Stimulated activated CD4-positive, alpha-beta T cell treated with anti-CD3 and anti-CD28 coated beads, Interleukin-4, amount 100 ng/mL, for 1 hour (primary cell): Measurements from ENCODE around the gene ANO4.
"Not testable (repeated sequence)": the region's sequence is repeated elsewhere in the genome, so short reads cannot be mapped to it uniquely, and the experiment has no call there.

Experiments
- DNase-seq: peaks from one replicate; pipeline ENCODE4 v3.0.0-alpha.2; 2020

ANO4 gene

DNA sequence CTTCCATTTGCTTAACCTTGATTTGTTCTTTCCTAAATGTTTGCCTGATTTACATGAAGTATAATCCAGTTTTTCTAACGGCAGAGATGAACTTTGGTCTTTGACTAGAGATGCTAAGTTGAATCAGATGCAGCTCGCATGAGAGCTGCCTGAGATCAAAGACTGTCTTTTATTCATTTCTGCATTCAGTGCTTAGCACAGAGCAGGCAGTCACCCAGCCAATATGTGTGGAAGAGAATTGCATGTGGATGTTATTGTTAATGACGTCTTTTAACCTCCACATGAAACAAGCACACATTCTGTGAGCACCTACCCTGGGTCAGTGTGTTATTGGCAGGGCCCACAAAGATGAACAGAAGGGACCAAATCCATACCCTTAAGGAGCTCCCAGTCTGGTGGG lies 316.3 kb downstream of the ANO4 start:
- no peak for DNase-seq

GRCh38 chr12:101111441-101111840 lies 316.9 kb downstream of the ANO4 start:
- DNase-seq, result no peak

DNA sequence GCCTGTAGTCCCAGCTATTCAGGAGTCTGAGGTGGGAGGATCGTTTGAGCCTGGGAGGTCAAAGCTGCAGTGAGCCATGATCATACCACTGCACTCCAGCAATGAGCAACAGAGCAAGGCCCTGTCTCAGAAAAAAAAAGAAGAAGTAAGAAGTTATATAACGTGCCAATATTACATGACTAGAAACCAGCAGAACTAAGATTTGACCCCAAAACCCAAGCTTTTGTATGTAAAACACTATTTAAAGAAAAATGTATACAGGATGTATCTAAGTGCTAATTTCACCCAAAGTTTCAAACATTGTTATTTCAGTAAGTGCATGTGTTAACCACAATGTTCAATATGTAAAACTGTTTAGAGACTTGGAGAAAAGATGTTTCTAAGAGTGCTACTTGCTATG lies 320.8 kb downstream of the ANO4 start:
- no peak for DNase-seq

DNA sequence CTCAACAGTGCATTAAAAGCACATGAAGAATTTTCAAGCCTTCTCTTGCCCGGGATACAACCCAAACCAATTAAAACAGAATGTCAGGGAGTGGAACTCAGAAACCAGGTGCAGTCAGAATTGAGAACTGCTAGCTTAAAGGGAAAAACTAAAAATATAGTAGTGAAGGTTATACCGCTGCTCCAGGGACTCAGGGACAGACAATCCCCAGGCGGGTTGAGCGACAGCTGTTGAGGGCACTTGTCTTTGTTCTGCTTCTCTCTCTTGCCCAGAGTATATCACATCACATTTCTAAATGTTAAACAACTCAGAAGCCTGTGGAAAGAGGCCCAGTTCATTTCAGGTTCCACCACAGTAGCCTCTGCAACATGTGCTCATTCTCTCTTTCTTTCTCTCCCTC lies 322.3 kb downstream of the ANO4 start:
- DNase-seq, result no peak

DNA sequence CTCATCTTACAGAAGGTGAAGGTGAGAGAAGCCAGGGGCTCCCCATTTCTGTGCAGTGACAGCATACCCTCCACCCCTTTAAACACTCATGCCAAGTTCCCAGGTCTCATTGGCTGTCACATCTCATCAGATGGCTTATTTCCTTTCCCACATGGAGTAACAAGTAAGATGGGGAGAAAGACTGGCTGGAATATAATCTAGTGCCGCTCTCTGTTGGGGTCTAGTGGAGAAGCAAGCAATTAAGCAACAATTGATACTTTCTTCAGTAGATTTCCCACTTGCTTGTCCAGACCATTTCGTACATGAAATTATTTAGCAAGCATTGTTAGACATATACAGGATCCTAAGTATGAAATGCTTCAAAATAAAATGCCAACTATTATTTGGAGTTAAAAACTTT lies 323.3 kb downstream of the ANO4 start:
- no peak for DNase-seq

GRCh38 chr12:101127521-101128219 lies 333.1 kb downstream of the ANO4 start:
- no peak for DNase-seq

DNA sequence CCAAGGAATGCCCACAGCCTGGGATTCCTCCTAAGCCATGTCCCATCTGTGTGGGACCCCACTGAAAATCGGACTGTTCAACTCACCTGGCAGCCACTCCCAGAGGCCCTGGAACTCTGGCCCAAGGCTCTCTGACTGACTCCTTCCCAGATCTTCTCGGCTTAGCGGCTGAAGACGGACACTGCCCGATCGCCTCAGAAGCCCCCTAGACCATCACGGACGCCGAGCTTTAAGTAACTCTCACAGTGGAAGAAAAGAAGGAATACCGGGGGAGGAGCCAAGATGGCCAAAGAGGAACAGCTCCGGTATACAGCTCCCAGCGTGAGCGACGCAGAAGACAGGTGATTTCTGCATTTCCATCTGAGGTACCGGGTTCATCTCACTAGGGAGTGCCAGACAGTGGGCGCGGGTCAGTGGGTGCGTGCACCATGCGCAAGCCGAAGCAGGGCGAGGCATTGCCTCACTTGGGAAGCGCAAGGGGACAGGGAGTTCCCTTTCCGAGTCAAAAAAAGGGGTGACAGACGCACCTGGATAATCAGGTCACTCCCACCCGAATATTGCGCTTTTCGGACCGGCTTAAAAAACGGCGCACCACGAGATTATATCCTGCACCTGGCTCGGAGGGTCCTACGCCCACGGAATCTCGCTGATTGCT lies 351.3 kb downstream of the ANO4 start:
- not testable (repeated sequence) for DNase-seq

DNA sequence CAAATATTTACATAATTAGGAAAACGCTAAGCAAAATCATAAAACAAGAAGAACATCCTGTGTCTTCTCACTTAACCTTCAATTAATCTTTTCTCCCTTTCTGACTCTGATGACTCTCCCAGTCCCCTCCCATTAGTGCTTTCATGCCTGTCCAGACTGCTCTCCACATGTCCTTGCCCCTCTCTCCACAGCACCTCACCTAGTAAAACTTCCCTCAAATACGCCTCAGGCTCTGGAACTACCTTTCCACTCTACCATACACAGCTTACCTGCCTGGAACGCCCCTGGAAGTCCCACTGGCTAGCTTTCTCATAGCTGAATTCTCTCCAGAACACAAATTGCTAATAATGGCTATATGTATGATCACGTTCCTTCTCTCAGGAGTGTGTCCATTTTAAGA lies 370.7 kb downstream of the ANO4 start:
- no peak for DNase-seq

GRCh38 chr12:101166866-101167265 lies 372.3 kb downstream of the ANO4 start:
- no peak for DNase-seq

- no peak for DNase-seq
Measured at GRCh38 chr12:101168001-101168400, 373.4 kb downstream of the ANO4 start.

DNA sequence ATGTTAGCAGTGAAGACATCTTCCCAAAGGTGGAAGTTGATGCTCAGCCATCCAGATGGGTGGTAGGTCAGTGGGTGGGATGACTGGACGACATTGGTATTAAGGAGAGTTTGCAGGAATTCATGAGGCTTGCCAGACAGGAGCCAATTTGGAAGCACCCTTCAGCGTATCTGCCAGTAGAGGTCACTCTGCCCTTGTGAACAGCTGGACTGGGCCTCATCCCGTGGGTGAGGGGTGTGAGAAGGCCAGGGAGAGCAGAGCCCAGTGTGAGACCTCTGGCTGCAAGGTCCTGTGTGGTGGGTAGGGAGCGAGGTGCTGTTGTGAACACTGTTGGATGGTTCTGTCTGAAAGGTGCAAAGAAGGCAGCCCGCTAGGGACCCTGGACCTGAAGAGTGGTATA lies 377.7 kb downstream of the ANO4 start:
- DNase-seq, result no peak

- DNase-seq, result no peak
Measured at GRCh38 chr12:101173197-101173749, 378.7 kb downstream of the ANO4 start.

- no peak for DNase-seq
Measured at GRCh38 chr12:101174541-101174940, 380.0 kb downstream of the ANO4 start.
